ENCODE results near the gene TTC19.

The TTC19 gene, protein sequence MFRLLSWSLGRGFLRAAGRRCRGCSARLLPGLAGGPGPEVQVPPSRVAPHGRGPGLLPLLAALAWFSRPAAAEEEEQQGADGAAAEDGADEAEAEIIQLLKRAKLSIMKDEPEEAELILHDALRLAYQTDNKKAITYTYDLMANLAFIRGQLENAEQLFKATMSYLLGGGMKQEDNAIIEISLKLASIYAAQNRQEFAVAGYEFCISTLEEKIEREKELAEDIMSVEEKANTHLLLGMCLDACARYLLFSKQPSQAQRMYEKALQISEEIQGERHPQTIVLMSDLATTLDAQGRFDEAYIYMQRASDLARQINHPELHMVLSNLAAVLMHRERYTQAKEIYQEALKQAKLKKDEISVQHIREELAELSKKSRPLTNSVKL

GRCh38 chr17:15999141-15999973 lies at the start of gene TTC19, which contains the start of gene ZSWIM7:
TTC19 (plus strand) TSS chr17:15999824; CDS start chr17:15999849, 25 bp downstream.
ZSWIM7 (minus strand) TSS chr17:15999704; CDS start chr17:15999594, 110 bp downstream.
- peak; percentile 89 for FAIRE-seq

- no peak for FAIRE-seq
These were observed 48.1 kb upstream of the TTC19 start for GRCh38 chr17:15951368-15952047.

DNA sequence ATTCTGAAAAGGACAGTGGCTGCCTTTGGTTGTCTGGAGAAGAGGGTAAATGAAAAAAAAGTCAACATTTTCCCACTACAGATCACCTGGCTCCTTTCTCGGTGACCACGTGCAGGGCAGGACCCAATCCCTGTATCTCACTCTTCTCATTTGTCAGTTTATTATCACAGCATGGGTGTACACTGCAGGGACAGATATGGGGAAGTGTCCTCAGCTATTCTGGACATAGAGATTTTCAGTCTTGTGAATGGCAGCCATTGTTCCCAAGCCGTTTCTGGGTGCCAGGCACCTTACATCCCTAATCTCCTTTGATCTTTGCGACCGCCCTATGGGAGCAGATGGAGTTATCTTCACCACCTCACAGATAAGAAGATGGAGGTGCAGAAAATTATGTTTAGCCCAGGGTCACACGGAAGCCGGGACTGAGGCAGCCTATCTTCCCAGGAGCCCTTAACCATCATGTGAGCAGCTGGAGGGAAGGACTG lies 47.5 kb upstream of the TTC19 start:
- FAIRE-seq: no peak

DNA sequence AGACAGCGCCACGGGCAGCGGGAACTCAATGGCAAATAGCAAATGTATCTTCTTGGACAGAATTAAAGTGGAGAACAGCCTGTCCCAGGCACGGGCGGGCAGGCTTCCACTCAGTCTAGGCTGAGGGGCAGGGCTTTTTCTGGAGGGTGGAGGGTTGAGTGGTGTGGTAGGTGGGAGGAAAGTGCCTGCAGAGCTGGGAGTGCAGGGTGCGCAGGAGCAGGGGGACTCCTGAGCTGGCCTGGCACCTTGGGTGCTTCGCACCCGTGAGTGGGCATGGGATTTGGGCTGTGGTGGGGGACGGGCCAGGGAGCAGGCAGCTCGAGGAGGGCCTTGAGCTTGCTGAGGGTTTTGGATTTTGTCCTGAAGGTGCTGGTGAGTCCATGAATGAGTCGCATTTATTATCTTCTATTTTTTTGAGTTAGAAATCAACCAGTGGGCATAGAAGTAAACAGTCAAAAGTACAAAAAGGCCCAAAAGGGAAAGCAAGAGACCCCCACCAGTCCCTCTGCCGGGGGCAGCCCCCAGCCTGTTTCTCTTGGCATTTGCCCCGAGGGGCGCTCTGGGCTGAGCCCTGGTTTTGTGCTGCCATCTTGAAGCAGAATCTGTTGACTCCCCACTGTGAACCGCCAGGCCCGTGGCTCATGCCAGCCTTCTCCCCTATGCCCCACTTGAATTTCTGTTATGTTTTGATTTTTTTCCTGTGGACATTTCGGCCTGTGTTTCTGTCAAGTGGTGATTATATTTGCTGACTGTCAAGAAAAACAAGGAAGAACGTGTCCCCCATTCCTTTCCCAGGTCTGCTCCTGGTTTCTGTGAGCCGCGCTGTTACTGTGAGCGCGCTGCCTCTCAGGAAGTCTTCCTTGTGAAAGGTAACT lies 46.5 kb upstream of the TTC19 start:
- no peak for FAIRE-seq

DNA sequence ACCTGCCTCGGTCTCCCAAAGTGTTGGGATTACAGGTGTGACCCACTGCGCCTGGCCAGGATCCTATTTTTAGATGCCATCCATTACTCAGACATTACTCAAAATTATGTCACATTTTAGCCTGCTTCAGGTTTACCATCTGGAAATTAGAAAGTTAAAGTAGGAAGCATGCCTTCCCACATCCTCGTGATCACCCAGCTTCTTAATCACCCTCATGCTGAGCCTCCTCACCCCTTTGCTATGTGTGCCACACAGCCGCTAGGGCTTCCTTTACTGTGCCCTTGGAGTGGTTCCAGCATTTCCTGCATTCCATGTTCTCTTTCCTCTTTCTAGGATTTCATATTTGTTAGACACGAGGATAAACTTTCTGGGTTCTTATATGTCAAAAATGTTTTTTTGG lies 45.4 kb upstream of the TTC19 start:
- no peak for FAIRE-seq

- FAIRE-seq: no peak
These were observed 43.7 kb upstream of the TTC19 start for GRCh38 chr17:15955793-15956541.

DNA sequence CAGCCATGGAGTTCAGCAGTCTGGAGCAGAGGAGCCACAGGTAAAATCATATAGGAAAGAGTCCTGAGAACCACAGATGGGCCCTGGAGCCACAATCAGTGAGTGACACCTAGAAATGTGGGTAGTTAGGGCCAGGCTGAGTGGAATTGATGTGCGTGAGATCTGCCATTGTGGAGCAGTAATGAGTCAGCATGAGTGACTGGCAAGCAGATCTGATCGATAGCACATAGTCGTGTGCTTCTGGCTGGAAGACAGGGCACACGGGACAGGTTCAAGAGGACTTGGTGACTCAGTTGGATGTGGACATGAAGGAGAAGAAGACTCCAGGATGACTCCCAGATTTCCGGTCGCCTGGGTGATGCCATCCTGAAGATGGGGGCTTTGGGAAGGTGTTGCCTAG lies 42.4 kb upstream of the TTC19 start:
- FAIRE-seq: no peak

- no peak for FAIRE-seq
These were observed 41.9 kb upstream of the TTC19 start for GRCh38 chr17:15957608-15958307.

DNA sequence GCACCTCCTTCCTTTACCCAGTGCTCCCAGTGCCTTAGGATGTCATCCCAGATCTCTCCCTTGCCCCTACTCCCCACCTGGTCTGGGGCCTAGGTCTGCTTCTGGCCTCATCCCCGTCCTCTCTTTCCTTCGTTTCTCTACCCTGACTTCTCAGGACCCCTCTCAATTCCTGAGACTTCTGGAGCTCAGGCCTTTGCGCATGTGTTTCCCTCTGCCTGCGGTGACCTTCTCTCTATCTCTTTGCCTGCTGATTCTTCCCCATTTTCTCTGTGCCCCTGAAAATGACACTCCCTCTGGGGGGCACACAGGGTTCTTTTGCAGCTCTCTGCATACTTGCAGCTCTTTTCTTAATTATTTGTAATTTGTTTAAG lies 41.2 kb upstream of the TTC19 start:
- no peak for FAIRE-seq

DNA sequence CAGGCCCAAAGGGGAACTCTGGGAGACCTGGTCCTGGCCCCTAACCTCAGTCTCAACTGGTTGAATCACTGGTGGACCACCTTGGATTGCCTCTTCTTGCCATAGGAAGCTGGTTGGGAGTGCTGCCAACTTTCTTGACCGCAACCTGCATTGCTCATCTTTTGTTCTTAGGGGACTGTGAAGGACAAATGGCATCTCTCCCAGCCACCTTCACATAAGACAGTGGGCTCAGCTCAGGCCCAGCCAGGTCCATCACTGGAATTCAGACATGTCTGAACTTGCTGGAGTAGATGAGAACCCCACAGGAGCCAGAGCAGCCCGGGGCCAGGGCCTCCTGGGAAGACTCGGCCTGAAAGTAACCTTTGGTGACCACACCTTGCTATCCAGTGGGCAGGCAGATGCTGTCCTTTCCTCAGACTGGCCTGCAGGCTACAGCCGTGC lies 35.9 kb upstream of the TTC19 start:
- FAIRE-seq: no peak

DNA sequence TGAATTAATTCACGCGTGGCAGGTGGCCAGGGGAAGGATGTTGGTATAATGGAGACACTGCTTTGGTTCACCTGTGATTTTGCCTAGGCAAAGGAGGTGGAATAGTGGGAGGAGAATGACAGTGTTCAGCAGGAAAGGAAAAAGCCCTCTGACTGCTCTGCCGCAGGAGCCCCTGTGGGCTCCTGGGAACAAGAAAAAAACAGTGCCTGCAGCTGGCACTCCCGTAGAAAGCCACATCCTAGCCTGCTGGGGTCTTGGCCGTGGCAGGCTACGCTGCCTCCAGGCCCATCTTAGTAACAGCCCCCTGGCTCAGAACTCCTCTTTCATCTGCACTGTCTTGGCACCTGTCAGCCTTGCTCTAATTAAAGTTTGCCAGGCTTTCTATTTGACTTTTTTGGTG lies 34.1 kb upstream of the TTC19 start:
- no peak for FAIRE-seq

DNA sequence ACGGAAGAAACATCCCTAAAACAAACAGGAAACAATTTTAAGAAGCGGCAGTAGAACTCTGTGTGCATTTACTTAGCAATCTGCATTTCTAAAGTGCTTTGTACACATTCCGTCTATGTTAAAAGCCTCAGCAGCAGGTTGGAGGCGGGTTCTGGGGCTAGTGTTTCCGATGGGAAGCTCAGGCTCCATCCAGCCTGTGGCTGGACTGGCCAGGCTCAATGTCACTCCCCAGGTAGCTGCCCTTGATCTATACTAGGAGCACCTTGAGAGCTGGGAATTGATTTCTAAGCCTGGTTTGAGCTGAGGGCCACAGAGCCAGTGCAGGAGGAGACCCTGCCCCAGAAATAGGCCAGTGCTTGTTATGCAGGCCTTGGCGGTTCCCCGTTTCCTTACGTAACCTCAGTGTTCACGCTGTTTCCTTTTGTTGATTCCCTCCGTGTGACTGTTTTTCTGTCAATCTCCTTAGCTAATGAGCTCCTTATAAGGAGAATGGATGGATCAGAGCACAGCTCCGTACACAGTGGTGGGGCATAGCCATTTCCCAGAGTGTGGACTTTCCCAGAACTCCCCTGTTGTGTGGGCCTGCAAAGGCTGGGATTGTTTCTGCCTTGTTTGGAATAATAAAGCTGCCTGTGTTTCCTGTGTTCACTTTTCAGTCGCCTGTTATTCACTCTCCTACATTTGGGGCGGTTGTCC lies 33.3 kb upstream of the TTC19 start:
- no peak for FAIRE-seq

DNA sequence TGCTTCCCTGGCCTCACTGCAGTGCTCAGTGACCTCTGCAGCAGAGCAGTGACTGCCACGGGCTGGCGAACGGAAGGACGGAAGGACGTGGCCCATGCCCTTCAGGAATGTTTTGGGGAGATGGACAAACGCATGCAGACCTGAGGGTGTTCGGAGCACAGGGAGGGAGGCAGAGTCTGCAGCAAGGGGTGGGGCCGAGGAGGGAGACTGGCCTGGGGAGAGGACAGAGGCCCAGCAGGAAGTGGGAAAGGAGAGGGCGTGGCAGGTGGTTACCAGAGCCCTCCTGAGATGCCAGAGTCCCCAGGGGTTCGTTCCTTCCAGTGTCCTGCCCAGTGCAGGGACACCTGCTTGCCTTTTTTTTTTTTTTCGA lies 32.8 kb upstream of the TTC19 start:
- FAIRE-seq: no peak

DNA sequence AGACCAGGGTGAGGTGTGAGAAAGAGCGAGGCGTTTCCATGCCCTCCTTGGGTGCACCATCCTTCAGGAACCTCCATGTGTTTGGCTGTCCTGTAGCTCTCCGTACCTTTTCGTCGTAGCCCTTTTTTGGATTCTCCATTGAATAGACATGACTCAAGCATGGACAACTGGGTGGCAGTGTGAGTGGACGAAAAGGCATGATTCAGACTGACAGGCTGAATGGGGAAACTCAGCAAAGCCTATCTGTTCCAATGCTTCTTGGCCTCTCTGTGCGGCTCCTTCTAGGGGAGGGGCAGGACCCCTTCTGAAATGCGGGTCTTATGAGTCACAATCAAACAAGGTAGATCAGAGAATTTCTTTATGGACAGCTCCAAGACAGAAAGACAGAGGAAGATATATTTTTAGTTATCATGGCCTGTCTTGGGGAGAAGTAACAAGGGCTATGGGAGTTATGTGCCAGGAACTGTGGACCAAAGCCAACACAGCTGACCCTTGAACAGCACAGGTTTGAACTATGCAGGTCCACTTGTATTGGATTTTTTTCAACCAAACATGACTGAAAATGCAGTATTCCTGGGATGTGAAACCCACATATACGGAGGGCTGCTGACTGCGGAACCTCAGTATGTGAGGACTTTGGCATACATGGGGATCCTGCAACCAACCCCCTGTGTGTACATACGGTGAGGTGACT lies 31.8 kb upstream of the TTC19 start:
- no peak for FAIRE-seq

GRCh38 chr17:15969463-15969862 lies 30.2 kb upstream of the TTC19 start:
- no peak for FAIRE-seq

DNA sequence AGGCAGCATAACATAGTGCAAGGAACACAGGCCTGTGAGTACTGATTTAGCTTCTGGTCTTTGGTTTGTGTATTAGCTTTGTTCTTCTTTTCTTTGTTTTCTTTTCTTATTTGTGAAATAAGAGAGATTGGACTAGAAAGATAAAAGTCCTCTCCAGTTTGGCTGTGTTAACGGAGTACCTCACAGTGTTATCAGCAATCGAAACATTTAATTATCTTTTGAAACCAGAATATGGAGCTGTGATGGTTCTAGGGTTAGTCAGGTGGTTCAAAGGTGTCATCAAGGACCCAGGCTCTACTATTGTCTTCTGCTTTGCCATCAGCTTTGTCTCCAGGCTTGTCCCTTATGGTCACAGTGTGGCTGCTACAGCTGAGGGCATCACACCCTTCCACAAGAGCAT lies 29.1 kb upstream of the TTC19 start:
- FAIRE-seq: no peak

GRCh38 chr17:15971098-15971678 lies 28.4 kb upstream of the TTC19 start:
- no peak for FAIRE-seq

GRCh38 chr17:15971882-15972281 lies 27.7 kb upstream of the TTC19 start:
- FAIRE-seq: no peak

DNA sequence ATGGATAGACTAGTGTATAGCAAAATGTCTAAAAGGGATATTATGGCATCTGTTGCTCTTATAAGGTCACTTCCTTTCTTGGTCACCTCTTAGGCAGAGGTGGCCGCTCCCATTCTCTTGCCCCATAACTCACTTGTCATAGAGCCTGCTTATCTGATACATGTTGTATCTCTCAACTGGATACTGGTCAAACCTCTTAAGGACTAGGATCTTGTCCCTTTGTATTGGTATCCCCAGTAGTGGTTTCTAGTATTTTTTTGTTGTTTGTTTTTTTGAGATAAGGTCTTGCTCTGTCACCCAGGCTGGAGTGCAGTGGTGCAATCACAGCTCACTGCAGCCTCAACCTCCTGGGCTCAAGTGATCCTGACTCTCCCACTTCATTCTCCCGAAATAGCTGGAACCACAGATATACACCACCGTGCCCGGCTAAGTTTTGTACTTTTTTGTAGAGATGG lies 27.1 kb upstream of the TTC19 start:
- no peak for FAIRE-seq

All from G401.6 (cell line).